ENCODE results near the gene CD247. TPM values are rescaled to one million over a fixed set of nuclear protein-coding genes. Genes with fewer than 3 reads are reported as not detected.

Gene CD247
- total and polyA plus RNA-seq, 2 of the 4 experiments (the other 2 are of a cell fraction): not detected

DNA sequence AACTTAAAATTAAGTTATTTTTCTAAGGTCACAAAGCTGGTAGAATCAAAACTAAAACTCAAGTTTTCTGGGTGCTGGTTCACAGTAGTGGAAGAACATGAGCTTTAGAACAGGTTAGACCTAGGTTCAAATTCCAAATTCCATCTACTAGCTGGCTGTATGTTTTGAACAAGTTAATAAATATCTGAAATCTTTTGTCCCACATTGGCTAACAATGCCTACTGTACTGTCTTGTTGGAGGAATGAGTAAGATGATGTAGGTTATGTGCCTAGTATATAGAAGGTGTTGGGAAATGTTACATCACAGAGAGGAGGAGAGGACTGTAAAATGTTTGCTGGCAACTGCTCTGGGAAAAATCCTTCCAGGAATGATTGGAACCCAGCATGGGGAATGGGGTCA is 14.0 kb upstream of the CD247 start:
- Histone ChIP-seq H4K5ac (ENCODE audit: low read depth, low read length) (no peak overlapping the region), H3K4me1 (ENCODE audit: control insufficient read depth, insufficient read depth, low read length) (no peaks in the 10 kb centered on the region), H3K4me2 (ENCODE audit: low read depth, low read length) (no peak overlapping the region), H3K9ac (ENCODE audit: low read depth, low read length) (no peak overlapping the region), H2BK15ac (ENCODE audit: low read depth, low read length) (no peak overlapping the region), H3K14ac (replicated peaks; ENCODE audit: low read depth, low read length) (no peak overlapping the region), H3K18ac (ENCODE audit: low read depth, low read length) (no peak overlapping the region), H3K36me3 (ENCODE audit: control insufficient read depth, insufficient read depth, low read length) (no peaks in the 10 kb centered on the region), H4K20me1 (ENCODE audit: insufficient read depth, low read length) (no peaks in the 10 kb centered on the region), H2BK5ac (ENCODE audit: low read depth, low read length, poor library complexity, severe bottlenecking) (no peak overlapping the region), H2AFZ (replicated peaks; ENCODE audit: low read length, poor library complexity) (no peak overlapping the region), H3K4me3 (ENCODE audit: insufficient read depth, low read depth, low read length) (no peak overlapping the region), H2BK20ac (ENCODE audit: low read depth, low read length) (no peak overlapping the region), H3K27ac (ENCODE audit: insufficient read depth, low read length) (no peak overlapping the region), H4K91ac (ENCODE audit: insufficient read depth, low read depth, low read length) (no peak overlapping the region), H4K8ac (ENCODE audit: low read depth in 2 of 2, low read length in 2 of 2) (no peak overlapping the region), H3K9me1 (ENCODE audit: insufficient read depth, low read length) (no peaks in the 10 kb centered on the region), H2BK120ac (ENCODE audit: low read depth, low read length) (no peak overlapping the region), H2AK9ac (replicated peaks; ENCODE audit: low read depth, low read length, poor library complexity) (no peak overlapping the region), H3K9me3 (ENCODE audit: control insufficient read depth, insufficient read depth, low read length) (no peaks in the 10 kb centered on the region), H3K27me3 (ENCODE audit: control insufficient read depth, insufficient read depth, low read length) (peaks cover 22% of the 10 kb centered on the region), H3K56ac (ENCODE audit: extremely low read depth, insufficient read depth, low read length) (no peak overlapping the region), H3K23ac (ENCODE audit: low read depth, low read length) (no peak overlapping the region), H3K4ac (ENCODE audit: low read depth, low read length) (no peak overlapping the region), H2AK5ac (ENCODE audit: low read depth, low read length) (no peak overlapping the region), H3K79me1 (ENCODE audit: low read depth in 1 of 2, low read length in 2 of 2) (no peaks in the 10 kb centered on the region)
- dilution Hi-C loops (cut with HindIII; ENCODE audit: low sequenced_read_pairs, unreplicated experiment): no loop called here
- intact Hi-C loops (cut with micrococcal nuclease): loop anchor here (2.0 to 10.0 kb wide), 4 partner anchors 90 to 628 kb away; no protein-coding TSS in a partner anchor
- ChIA-PET CTCF (interaction anchor here (2.2 kb wide), 1 partner anchor 622 kb away, joined by 5 read pairs; no protein-coding TSS in a partner anchor), POLR2A (ENCODE audit: unreplicated experiment) (no interaction called here)
- ATAC-seq (ENCODE audit: low read depth) (no peak), DNase-seq (no peak)
- TF ChIP-seq CHD1 (IDR thresholded peaks at IDR 0.05; ENCODE audit: low read depth, low read length): no peak
- TF ChIP-seq, protein P1, sequence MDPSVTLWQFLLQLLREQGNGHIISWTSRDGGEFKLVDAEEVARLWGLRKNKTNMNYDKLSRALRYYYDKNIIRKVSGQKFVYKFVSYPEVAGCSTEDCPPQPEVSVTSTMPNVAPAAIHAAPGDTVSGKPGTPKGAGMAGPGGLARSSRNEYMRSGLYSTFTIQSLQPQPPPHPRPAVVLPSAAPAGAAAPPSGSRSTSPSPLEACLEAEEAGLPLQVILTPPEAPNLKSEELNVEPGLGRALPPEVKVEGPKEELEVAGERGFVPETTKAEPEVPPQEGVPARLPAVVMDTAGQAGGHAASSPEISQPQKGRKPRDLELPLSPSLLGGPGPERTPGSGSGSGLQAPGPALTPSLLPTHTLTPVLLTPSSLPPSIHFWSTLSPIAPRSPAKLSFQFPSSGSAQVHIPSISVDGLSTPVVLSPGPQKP (IDR thresholded peaks at IDR 0.05; ENCODE audit: borderline replicate concordance, low read depth, low read length): no peak
- TF ChIP-seq CEBPB (IDR thresholded peaks at IDR 0.05; ENCODE audit: low read depth, low read length): no peak
- TF ChIP-seq BHLHE40 (IDR thresholded peaks at IDR 0.05; ENCODE audit: low read depth, low read length): no peak
- TF ChIP-seq, protein P2, sequence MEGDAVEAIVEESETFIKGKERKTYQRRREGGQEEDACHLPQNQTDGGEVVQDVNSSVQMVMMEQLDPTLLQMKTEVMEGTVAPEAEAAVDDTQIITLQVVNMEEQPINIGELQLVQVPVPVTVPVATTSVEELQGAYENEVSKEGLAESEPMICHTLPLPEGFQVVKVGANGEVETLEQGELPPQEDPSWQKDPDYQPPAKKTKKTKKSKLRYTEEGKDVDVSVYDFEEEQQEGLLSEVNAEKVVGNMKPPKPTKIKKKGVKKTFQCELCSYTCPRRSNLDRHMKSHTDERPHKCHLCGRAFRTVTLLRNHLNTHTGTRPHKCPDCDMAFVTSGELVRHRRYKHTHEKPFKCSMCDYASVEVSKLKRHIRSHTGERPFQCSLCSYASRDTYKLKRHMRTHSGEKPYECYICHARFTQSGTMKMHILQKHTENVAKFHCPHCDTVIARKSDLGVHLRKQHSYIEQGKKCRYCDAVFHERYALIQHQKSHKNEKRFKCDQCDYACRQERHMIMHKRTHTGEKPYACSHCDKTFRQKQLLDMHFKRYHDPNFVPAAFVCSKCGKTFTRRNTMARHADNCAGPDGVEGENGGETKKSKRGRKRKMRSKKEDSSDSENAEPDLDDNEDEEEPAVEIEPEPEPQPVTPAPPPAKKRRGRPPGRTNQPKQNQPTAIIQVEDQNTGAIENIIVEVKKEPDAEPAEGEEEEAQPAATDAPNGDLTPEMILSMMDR (conservative IDR thresholded peaks at IDR 0.05; ENCODE audit: low read depth, low read length): no peak
- no peak for TF ChIP-seq MAZ (IDR thresholded peaks at IDR 0.05; ENCODE audit: borderline replicate concordance, low read depth, low read length)
- no peak for TF ChIP-seq FOS (IDR thresholded peaks at IDR 0.05; ENCODE audit: low read depth, low read length)
- no peak for TF ChIP-seq NFE2L2 (IDR thresholded peaks at IDR 0.05; ENCODE audit: low read depth, low read length)
- TF ChIP-seq SMC3 (IDR thresholded peaks at IDR 0.05; ENCODE audit: low read depth, low read length): no peak
- TF ChIP-seq, protein P3, sequence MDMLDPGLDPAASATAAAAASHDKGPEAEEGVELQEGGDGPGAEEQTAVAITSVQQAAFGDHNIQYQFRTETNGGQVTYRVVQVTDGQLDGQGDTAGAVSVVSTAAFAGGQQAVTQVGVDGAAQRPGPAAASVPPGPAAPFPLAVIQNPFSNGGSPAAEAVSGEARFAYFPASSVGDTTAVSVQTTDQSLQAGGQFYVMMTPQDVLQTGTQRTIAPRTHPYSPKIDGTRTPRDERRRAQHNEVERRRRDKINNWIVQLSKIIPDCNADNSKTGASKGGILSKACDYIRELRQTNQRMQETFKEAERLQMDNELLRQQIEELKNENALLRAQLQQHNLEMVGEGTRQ (IDR thresholded peaks at IDR 0.05; ENCODE audit: low read depth, low read length): no peak
- no peak for TF ChIP-seq MAFK (IDR thresholded peaks at IDR 0.05; ENCODE audit: low read depth, low read length)
- TF ChIP-seq RFX5 (IDR thresholded peaks at IDR 0.05; ENCODE audit: low read depth, low read length): no peak
- no peak for TF ChIP-seq RCOR1 (IDR thresholded peaks at IDR 0.05; ENCODE audit: insufficient replicate concordance, low read length)
- no peak for TF ChIP-seq RAD21 (IDR thresholded peaks at IDR 0.05; ENCODE audit: low read length)
- TF ChIP-seq POLR2A (IDR thresholded peaks at IDR 0.05; ENCODE audit: low read depth, low read length): no peak
- in situ Hi-C loops (cut with MboI; ENCODE audit: low sequenced_read_pairs): loop anchor here (10.0 kb wide), 2 partner anchors 268 to 468 kb away; no protein-coding TSS in a partner anchor
- no TSS peak for BruUV-seq (replicated peaks)
